OCI-LY1 (cell line): ENCODE data around the gene TSHR.

Experiments used
- H2AFZ ChIP-seq: fragments of 200-600 bp; sonication (generic), shearing (Covaris generic); 2 replicates; pipeline ENCODE4 v1.6.0; 2014; ENCODE audit warnings: antibody characterized with exemption, mild to moderate bottlenecking, low read length
- H3F3A ChIP-seq: fragments of 200-600 bp; sonication (generic), shearing (Covaris generic); 2 replicates; pipeline ENCODE4 v1.6.0; 2014; ENCODE audit warnings: mild to moderate bottlenecking, antibody characterized with exemption, low read length, moderate library complexity; ENCODE audit not compliant: insufficient read depth
- H3K27ac ChIP-seq: fragments of 200-600 bp; sonication (generic); 2 replicates; pipeline ENCODE4 v1.5.1; 2014; ENCODE audit warnings: low read length, mixed run types, mild to moderate bottlenecking, low read depth; ENCODE audit not compliant: poor library complexity, severe bottlenecking
- H3K27me3 ChIP-seq: fragments of 200-600 bp; sonication (generic); 2 replicates; pipeline ENCODE4 v1.6.0; 2014; ENCODE audit warnings: antibody characterized with exemption, mild to moderate bottlenecking, low read length, moderate library complexity; ENCODE audit not compliant: insufficient read depth
- H3K36me3 ChIP-seq: fragments of 200-600 bp; sonication (generic); 2 replicates; pipeline ENCODE4 v1.6.1; 2014; ENCODE audit warnings: mild to moderate bottlenecking, antibody characterized with exemption, low read length, moderate library complexity, mixed read lengths; ENCODE audit not compliant: insufficient read depth
- H3K4me1 ChIP-seq: fragments of 200-600 bp; sonication (generic); 2 replicates; pipeline ENCODE4 v1.5.1; 2014; ENCODE audit warnings: mild to moderate bottlenecking, low read length, moderate library complexity; ENCODE audit not compliant: insufficient read depth, severe bottlenecking
- H3K4me2 ChIP-seq: fragments of 200-600 bp; sonication (generic), shearing (Covaris generic); 2 replicates; pipeline ENCODE4 v1.6.1; 2014; ENCODE audit warnings: low read length
- H3K4me3 ChIP-seq: fragments of 200-600 bp; sonication (generic); 2 replicates; pipeline ENCODE4 v1.5.1; 2014; ENCODE audit warnings: low read length, low read depth, mild to moderate bottlenecking, mixed read lengths; ENCODE audit not compliant: poor library complexity, severe bottlenecking
- H3K79me2 ChIP-seq: fragments of 200-600 bp; shearing (Covaris generic); 2 replicates; pipeline ENCODE4 v1.6.1; 2016; ENCODE audit warnings: mixed run types, low read length, mixed read lengths; ENCODE audit not compliant: insufficient read depth
- H3K9ac ChIP-seq: fragments of 200-600 bp; sonication (generic), shearing (Covaris generic); 2 replicates; pipeline ENCODE4 v1.6.1; 2014; ENCODE audit warnings: mild to moderate bottlenecking, low read length, mixed read lengths
- H3K9me2 ChIP-seq: fragments of 200-600 bp; sonication (generic), shearing (Covaris generic); 2 replicates; pipeline ENCODE4 v1.6.1; 2014; ENCODE audit warnings: low read depth, mild to moderate bottlenecking, low read length, mixed read lengths
- H3K9me3 ChIP-seq: fragments of 200-600 bp; shearing (Covaris generic); 2 replicates; pipeline ENCODE4 v1.6.1; 2014; ENCODE audit warnings: low read length, mixed read lengths
- H4K20me1 ChIP-seq: fragments of 200-600 bp; sonication (generic), shearing (Covaris generic); 2 replicates; pipeline ENCODE4 v1.6.0; 2016; ENCODE audit warnings: mild to moderate bottlenecking, low read length; ENCODE audit not compliant: insufficient read depth
- CTCF ChIP-seq: fragments of 200-600 bp; sonication (generic), shearing (Covaris generic); IDR thresholded peaks from 2 replicates; pipeline ENCODE4 v1.5.1; 2017; ENCODE audit warnings: mild to moderate bottlenecking, antibody characterized with exemption, low read length, moderate library complexity, mixed read lengths
- EZH2 ChIP-seq: fragments of 200-600 bp; sonication (generic), shearing (Covaris generic); IDR thresholded peaks from 2 replicates; pipeline ENCODE4 v1.8.0; 2017; ENCODE audit warnings: borderline replicate concordance, mixed run types, mild to moderate bottlenecking, antibody characterized with exemption, low read length, moderate library complexity, mixed read lengths

TSHR gene

GRCh38 chr14:81169711-81170103 is 214.3 kb downstream of the TSHR start:
- H3F3A ChIP-seq, result no peaks in the 10 kb centered on the region
- H3K9ac ChIP-seq, result peak overlapping the region; percentile 83
- peaks cover 41% of the 10 kb centered on the region for H3K4me1 ChIP-seq
- no peaks in the 10 kb centered on the region for H3K36me3 ChIP-seq
- peak overlapping the region; percentile 76; the same call in 1 of the 2 replicates for H2AFZ ChIP-seq
- H3K27ac ChIP-seq, result peak overlapping the region; percentile 82
- peak overlapping the region; percentile 72 for H3K4me3 ChIP-seq
- H4K20me1 ChIP-seq, result no peaks in the 10 kb centered on the region
- H3K79me2 ChIP-seq, result no peaks in the 10 kb centered on the region
- peak overlapping the region; percentile 94 for H3K4me2 ChIP-seq
- TF ChIP-seq CTCF (no peak), EZH2 (no peak)
- H3K27me3 ChIP-seq, result no peaks in the 10 kb centered on the region
- H3K9me2 ChIP-seq, result no peaks in the 10 kb centered on the region
- H3K9me3 ChIP-seq, result no peaks in the 10 kb centered on the region

- Histone ChIP-seq H3K4me1 (peaks cover 45% of the 10 kb centered on the region), H3K9me2 (no peaks in the 10 kb centered on the region), H3K9me3 (no peaks in the 10 kb centered on the region), H2AFZ (peak overlapping the region; percentile 76; the same call in 1 of the 2 replicates), H3K4me3 (peak overlapping the region; percentile 72), H3K4me2 (peak overlapping the region; percentile 94), H3K36me3 (no peaks in the 10 kb centered on the region), H3F3A (no peaks in the 10 kb centered on the region), H4K20me1 (no peaks in the 10 kb centered on the region), H3K79me2 (no peaks in the 10 kb centered on the region), H3K27me3 (no peaks in the 10 kb centered on the region), H3K9ac (peak overlapping the region; percentile 83), H3K27ac (peak overlapping the region; percentile 82)
- TF ChIP-seq CTCF, result peak; percentile 86
- no peak for TF ChIP-seq EZH2
Observed at GRCh38 chr14:81170104-81170828, 214.8 kb downstream of the TSHR start.

- no peaks in the 10 kb centered on the region for H3K36me3 ChIP-seq
- no peaks in the 10 kb centered on the region for H4K20me1 ChIP-seq
- H3K4me3 ChIP-seq, result peak overlapping the region; percentile 72
- H3K27ac ChIP-seq, result peak overlapping the region; percentile 82
- peaks cover 45% of the 10 kb centered on the region for H3K4me1 ChIP-seq
- peak overlapping the region; percentile 83 for H3K9ac ChIP-seq
- no peak overlapping the region for H2AFZ ChIP-seq
- no peaks in the 10 kb centered on the region for H3K27me3 ChIP-seq
- no peaks in the 10 kb centered on the region for H3K9me3 ChIP-seq
- H3K4me2 ChIP-seq, result peak overlapping the region; percentile 94
- no peak for TF ChIP-seq EZH2
- TF ChIP-seq CTCF, result no peak
- H3K79me2 ChIP-seq, result no peaks in the 10 kb centered on the region
- no peaks in the 10 kb centered on the region for H3F3A ChIP-seq
- no peaks in the 10 kb centered on the region for H3K9me2 ChIP-seq
Observed at GRCh38 chr14:81170829-81171195, 215.4 kb downstream of the TSHR start.
